Effector memory CD4-positive, alpha-beta T cell (primary cell): ENCODE data around the gene HIF1AN.

Experiments used
- DNase-seq, 3 donors: peaks; one replicate each; pipeline ENCODE4 v3.0.0-alpha.2; 2020
- H3K27ac ChIP-seq: 2 replicates; pipeline ENCODE4 v1.7.0; 2013; ENCODE audit warnings: mild to moderate bottlenecking, low read length, moderate library complexity; ENCODE audit not compliant: insufficient read depth, poor library complexity, severe bottlenecking
- H3K27me3 ChIP-seq: replicated peaks from 2 replicates; pipeline ENCODE4 v1.7.0; 2013; ENCODE audit warnings: mild to moderate bottlenecking, low read length; ENCODE audit not compliant: insufficient read depth, control insufficient read depth, poor library complexity, severe bottlenecking
- H3K36me3 ChIP-seq: 2 replicates; pipeline ENCODE4 v1.7.0; 2013; ENCODE audit warnings: mild to moderate bottlenecking, low read length, moderate library complexity; ENCODE audit not compliant: control insufficient read depth, insufficient read depth
- H3K4me1 ChIP-seq: 2 replicates; pipeline ENCODE4 v1.7.0; 2013; ENCODE audit warnings: low read length, mild to moderate bottlenecking; ENCODE audit not compliant: control insufficient read depth, insufficient read depth, poor library complexity, severe bottlenecking
- H3K4me3 ChIP-seq: 2 replicates; pipeline ENCODE4 v1.7.0; 2013; ENCODE audit warnings: low read length, low read depth, mild to moderate bottlenecking; ENCODE audit not compliant: insufficient read depth, poor library complexity, severe bottlenecking
- H3K9me3 ChIP-seq: 2 replicates; pipeline ENCODE4 v1.7.0; 2013; ENCODE audit warnings: mild to moderate bottlenecking, low read length, moderate library complexity; ENCODE audit not compliant: control insufficient read depth

The HIF1AN gene

DNA sequence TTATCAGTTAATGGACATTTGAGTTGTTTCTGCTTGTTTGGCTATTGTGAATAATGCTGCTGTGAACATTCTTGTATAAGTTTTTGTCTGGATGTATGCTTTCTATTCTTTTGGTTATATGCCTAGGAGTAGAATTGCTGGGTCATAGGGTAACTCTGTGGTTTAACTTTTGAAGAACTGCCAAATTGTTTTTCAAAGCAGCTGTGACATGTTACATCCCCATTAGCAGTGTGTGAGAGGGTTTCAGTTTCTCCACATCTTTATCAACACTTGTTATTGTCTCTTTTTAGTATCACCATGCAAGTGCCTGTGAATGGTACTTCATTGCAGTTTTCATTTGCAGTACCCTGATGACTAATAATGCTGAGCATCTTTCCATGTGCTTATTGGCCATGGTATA, 4.0 kb upstream of the HIF1AN start:
- peaks cover 3% of the 10 kb centered on the region for H3K36me3 ChIP-seq
- H3K4me3 ChIP-seq = no peak overlapping the region
- H3K27ac ChIP-seq = no peak overlapping the region
- no peaks in the 10 kb centered on the region for H3K27me3 ChIP-seq
- H3K9me3 ChIP-seq = no peaks in the 10 kb centered on the region
- no peak for DNase-seq
- peaks cover 12% of the 10 kb centered on the region for H3K4me1 ChIP-seq

DNA sequence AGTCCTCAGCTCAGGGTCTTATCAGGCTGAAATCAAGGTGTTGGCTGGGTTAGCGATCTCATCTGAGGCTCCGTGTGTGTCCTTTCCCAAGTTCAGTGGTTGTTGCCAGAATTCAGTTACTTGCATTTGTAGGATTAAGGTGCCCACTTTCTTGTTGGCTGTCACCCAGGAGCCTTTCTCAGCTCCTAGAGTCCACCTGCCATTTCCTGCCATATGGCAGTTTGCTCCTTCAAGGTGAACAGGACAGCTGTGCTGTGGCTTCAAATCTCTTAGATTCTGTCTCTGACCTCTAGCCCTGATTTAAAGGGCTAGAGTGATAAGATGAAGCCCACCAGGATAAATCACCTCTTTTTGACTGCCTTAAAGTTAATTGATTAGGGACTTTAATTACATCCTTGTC, 1.0 kb upstream of the HIF1AN start:
- Histone ChIP-seq H3K36me3 (peaks cover 20% of the 10 kb centered on the region), H3K4me3 (no peak overlapping the region), H3K9me3 (no peaks in the 10 kb centered on the region), H3K27ac (no peak overlapping the region), H3K27me3 (no peaks in the 10 kb centered on the region), H3K4me1 (peaks cover 12% of the 10 kb centered on the region)
- DNase-seq = no peak

DNA sequence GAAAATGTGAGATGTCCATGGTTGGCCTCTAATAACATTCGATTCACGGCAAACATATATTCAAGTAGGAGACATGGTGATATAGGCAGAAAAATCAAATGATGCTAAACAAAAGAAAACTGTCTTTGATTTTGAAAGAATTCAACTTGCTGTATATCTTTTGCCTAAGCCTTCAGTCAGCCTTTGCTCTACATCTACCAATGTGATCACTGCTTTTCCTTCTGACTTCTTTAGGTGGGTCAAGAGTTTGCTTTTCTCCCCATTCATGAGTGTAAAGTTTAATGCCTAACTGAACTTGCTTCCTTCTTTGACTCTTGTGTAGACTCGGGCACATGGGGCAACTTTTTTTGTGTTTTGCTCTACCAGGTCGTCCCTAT, 417 bp upstream of the HIF1AN start:
- no peak for DNase-seq
- H3K27me3 ChIP-seq = no peaks in the 10 kb centered on the region
- H3K27ac ChIP-seq = peak overlapping the region; percentile 79
- H3K9me3 ChIP-seq = no peaks in the 10 kb centered on the region
- peaks cover 25% of the 10 kb centered on the region for H3K36me3 ChIP-seq
- peak overlapping the region; percentile 72 for H3K4me3 ChIP-seq
- H3K4me1 ChIP-seq = peaks cover 8% of the 10 kb centered on the region

DNA sequence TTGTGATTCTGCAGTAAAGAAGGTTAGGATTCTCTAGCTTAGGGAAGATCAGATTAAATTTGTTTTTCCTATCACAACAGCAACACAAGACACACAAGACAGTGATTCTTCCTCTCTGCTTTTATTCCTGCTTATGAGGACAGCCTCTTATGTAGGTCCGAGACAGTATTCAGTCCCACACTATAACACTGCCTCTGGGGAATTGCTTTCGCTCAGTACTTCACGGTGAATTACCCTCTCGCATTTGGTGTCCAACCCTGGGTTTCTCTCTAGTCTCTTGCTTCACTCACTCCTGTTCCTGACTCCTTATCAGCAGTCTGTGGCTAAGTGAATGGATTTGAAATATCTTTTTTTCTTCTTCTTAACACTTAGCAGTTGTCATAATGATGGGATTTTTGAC, 1.7 kb downstream of the HIF1AN start:
- Histone ChIP-seq H3K9me3 (no peaks in the 10 kb centered on the region), H3K27ac (no peak overlapping the region), H3K4me1 (peaks cover 7% of the 10 kb centered on the region), H3K4me3 (no peak overlapping the region), H3K36me3 (peaks cover 39% of the 10 kb centered on the region), H3K27me3 (no peaks in the 10 kb centered on the region)
- DNase-seq = no peak

DNA sequence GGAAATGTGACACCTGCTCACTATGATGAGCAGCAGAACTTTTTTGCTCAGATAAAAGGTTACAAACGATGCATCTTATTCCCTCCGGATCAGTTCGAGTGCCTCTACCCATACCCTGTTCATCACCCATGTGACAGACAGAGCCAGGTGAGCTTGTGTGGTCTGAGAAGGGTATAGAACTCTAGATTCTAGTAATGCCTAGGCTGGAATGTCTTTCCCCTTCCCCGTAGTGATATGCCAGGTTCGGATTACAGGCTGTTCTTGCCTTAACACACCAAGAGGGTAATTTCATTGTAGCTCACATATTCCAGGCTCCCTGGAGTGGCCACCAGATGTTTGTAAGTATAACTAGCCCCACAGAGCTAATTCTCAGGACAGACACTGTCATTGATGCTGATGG, 9.2 kb downstream of the HIF1AN start:
- peaks cover 89% of the 10 kb centered on the region for H3K36me3 ChIP-seq
- no peak overlapping the region for H3K27ac ChIP-seq
- DNase-seq = no peak
- H3K4me1 ChIP-seq = no peaks in the 10 kb centered on the region
- H3K4me3 ChIP-seq = no peak overlapping the region
- H3K27me3 ChIP-seq = no peaks in the 10 kb centered on the region
- H3K9me3 ChIP-seq = no peaks in the 10 kb centered on the region

DNA sequence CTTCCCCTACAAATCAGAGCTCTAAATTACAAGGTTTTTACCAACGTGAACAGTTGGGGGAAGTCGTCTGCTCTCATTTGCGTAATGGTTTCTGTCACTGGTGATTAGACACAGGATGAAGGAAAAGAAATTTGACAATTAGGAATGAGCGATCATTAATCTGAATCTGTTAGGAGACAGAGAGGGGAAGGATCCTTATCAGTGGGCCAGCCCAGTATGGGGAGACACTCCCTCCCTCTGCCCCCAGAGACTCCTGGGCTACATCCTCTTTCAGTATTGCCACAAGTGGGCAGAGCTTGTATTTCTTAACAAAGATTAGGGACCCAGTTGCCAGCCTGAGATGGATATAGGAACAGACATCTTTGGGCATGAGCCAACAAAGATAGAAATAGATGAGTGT, 15.5 kb downstream of the HIF1AN start:
- H3K27ac ChIP-seq = no peak overlapping the region
- no peaks in the 10 kb centered on the region for H3K27me3 ChIP-seq
- no peaks in the 10 kb centered on the region for H3K4me1 ChIP-seq
- H3K36me3 ChIP-seq = peaks cover 51% of the 10 kb centered on the region
- no peak for DNase-seq
- no peaks in the 10 kb centered on the region for H3K9me3 ChIP-seq
- H3K4me3 ChIP-seq = no peak overlapping the region

DNA sequence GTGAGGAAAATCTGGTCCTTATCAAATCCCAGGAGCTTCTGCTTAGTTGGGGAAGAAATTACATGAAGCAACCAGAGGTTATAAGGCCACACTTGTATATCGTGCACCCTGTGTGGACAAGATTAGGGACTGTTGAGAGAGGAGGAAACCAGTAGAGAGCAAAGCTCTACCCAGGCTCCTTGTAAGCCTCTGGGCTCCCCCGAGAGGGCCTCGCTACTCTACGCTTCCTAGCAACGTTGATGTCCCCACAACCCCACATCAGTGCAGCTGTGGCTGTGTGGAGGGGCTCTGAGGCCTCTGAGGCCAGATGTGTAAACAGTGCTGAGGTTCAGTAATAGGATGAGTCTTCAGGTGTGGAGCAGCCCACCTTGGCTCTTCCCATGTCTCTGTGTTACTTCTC, 16.0 kb downstream of the HIF1AN start:
- H3K27me3 ChIP-seq = no peaks in the 10 kb centered on the region
- H3K27ac ChIP-seq = no peak overlapping the region
- no peaks in the 10 kb centered on the region for H3K4me1 ChIP-seq
- no peak for DNase-seq
- no peaks in the 10 kb centered on the region for H3K9me3 ChIP-seq
- H3K4me3 ChIP-seq = no peak overlapping the region
- H3K36me3 ChIP-seq = peaks cover 48% of the 10 kb centered on the region

DNA sequence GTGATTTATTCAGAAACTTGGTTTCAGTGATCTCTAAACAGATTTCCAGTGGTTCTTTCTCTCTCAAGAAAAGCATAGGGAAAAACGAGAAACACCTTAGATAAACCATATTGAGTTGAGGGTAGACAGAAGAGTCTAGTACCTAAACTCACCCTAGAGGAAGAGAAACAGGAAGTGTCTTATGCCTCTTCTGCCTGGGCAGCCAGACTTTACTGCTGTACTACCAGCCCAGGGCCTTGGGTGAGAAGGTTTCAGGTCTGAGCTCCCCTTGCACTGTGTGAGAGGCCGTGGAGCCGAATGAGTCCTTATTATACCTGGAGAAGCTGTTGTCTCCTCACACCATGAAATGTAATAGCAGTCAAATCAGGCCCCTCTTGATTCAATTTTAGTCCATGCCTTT, 18.2 kb downstream of the HIF1AN start:
- H3K36me3 ChIP-seq = peaks cover 26% of the 10 kb centered on the region
- no peaks in the 10 kb centered on the region for H3K27me3 ChIP-seq
- DNase-seq = no peak
- no peaks in the 10 kb centered on the region for H3K9me3 ChIP-seq
- no peak overlapping the region for H3K27ac ChIP-seq
- H3K4me3 ChIP-seq = no peak overlapping the region
- no peaks in the 10 kb centered on the region for H3K4me1 ChIP-seq

DNA sequence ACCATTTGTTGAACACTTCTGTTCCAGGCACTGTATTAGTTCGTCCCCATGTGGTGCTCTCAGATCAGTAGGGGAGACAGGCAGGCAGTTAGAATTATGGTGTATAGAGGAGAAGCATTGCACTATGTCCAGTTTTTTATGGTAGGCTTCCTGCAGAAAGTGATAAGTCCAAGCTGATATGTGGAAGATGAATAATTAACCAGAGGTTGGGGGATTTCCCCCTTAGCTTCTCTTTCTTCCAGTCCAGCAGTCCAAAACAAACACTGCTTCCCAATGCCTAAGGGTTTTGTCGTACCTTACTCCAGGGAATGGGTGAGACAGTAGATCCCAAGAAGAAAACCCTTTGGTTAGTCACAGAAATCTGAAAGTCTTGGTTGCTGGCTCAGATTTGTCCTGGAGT, 19.2 kb downstream of the HIF1AN start:
- no peaks in the 10 kb centered on the region for H3K27me3 ChIP-seq
- DNase-seq = no peak
- H3K4me1 ChIP-seq = no peaks in the 10 kb centered on the region
- H3K36me3 ChIP-seq = peaks cover 17% of the 10 kb centered on the region
- no peaks in the 10 kb centered on the region for H3K9me3 ChIP-seq
- H3K4me3 ChIP-seq = no peak overlapping the region
- H3K27ac ChIP-seq = no peak overlapping the region

DNA sequence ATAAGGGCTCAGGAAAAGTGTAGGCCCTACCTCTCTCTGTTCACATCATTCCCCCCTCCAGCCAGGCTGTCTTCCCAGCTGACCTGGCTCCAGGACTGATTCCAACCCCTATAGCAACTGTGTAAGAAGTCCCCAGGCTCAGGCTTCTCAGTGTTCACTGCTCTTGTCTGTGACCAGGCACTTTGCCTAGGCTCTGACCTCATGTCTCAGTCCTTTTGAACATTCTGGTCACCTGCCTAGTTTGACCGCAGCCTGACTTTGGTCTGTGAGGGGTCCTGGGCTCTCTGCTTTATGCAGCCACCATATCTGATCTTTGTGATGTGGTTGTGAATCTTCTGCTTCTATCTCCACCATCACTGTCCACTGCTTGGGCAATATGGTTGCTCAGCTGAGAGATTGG, 24.5 kb downstream of the HIF1AN start:
- Histone ChIP-seq H3K4me1 (peaks cover 12% of the 10 kb centered on the region), H3K27me3 (peaks cover 5% of the 10 kb centered on the region), H3K27ac (no peak overlapping the region), H3K36me3 (peaks cover 3% of the 10 kb centered on the region), H3K4me3 (no peak overlapping the region), H3K9me3 (no peaks in the 10 kb centered on the region)
- no peak for DNase-seq

DNA sequence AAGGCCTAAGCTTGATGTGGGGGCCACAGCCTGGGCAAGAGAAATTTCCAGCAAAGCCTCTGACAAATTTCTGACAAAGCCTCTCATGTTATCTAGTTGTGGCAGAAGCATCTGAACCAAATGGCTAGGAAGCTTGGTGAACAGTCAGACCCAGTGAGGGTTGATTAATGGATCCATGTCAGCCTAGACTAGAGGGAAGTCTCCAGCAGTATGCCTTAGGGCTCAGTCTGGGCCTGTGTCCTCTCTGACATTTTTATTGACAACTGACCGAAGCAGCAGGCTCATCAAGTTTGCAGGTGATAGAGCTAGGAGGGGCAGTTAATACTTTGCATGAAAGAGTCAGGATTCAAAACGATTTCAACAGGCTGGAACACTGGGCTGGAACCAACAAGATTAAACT, 25.3 kb downstream of the HIF1AN start:
- peaks cover 6% of the 10 kb centered on the region for H3K27me3 ChIP-seq
- no peak for DNase-seq
- peaks cover 12% of the 10 kb centered on the region for H3K4me1 ChIP-seq
- H3K36me3 ChIP-seq = peaks cover 3% of the 10 kb centered on the region
- no peak overlapping the region for H3K4me3 ChIP-seq
- no peak overlapping the region for H3K27ac ChIP-seq
- no peaks in the 10 kb centered on the region for H3K9me3 ChIP-seq
